ENCODE results near the gene ZDHHC4. TPM values are rescaled to one million over a fixed set of nuclear protein-coding genes. Genes with fewer than 3 reads are reported as not detected.
A peak's percentile ranks its signal among the peaks of the same experiment; 100 is the strongest.

Gene ZDHHC4
- total and polyA plus RNA-seq, 10 of the 15 experiments (the other 5 are each of a cell fraction or from before 2014, with no cell fraction given), result 30.6 to 74.3 (median 35.8) TPM

DNA sequence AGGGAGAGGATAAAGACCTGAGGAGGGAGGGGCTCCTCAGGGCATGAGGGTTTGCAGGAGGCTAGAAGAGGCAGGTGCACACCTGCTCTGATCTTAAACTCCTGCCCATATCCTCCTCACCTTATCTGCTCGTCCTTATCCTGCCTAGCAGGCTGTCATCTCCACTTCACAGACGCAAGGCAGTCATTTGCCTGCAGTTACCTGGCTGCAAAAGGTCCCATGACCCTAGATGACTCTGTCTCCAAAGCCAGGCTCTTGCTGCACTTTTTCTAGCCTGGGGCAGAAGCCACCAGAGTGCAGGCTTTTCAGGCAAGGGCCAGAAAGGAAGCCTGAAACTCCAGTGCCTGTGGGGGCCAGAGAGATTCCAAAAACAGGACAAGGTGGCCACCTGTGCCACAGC lies 36.5 kb downstream of the ZDHHC4 start:
- in situ Hi-C loops (cut with MboI) (no loop called here), intact Hi-C loops (cut with micrococcal nuclease; ENCODE audit: unreplicated experiment) (no loop called here)
- no TSS peak for BruUV-seq (replicated peaks)
- ChIA-PET CTCF (no interaction called here), SMC1A (ENCODE audit: uncharacterized antibody, unreplicated experiment) (no interaction called here), RAD21 (ENCODE audit: unreplicated experiment) (no interaction called here), POLR2A (no interaction called here)
- Histone ChIP-seq H3K27ac (ENCODE audit: control insufficient read depth, insufficient read depth) (no peak overlapping the region), H3K27me3 (replicated peaks in 1 of 2; ENCODE audit: control insufficient read depth in 2 of 2, insufficient read depth in 2 of 2, low read length in 1 of 2) (peaks cover 0 to 10% of the 10 kb centered on the region in 2 experiments; a peak in 3 of 4 replicates), H3K4me3 (no peak overlapping the region), H3K79me2 (ENCODE audit: control insufficient read depth, insufficient read depth, low read length) (no peaks in the 10 kb centered on the region), H4K20me1 (ENCODE audit: control insufficient read depth, insufficient read depth) (no peaks in the 10 kb centered on the region), H2AFZ (ENCODE audit: control insufficient read depth, low read depth, low read length) (no peak overlapping the region), H3K36me3 (ENCODE audit: control insufficient read depth in 2 of 2, insufficient read depth in 2 of 2, low read length in 1 of 2) (no peaks in the 10 kb centered on the region), H3K9ac (ENCODE audit: control insufficient read depth, insufficient read depth, low read length) (no peak overlapping the region), H3K4me2 (ENCODE audit: control insufficient read depth, insufficient read depth) (no peak overlapping the region), H3K9me3 (replicated peaks; ENCODE audit: control insufficient read depth, insufficient read depth, low read length) (no peaks in the 10 kb centered on the region), H3K4me1 (ENCODE audit: control insufficient read depth, insufficient read depth, low read length) (no peaks in the 10 kb centered on the region; the same call in 1 of the 2 replicates)
- WGBS (ENCODE audit: insufficient coverage, insufficient replicate concordance, low lambda C conversion rate, missing lambda C conversion rate), result 0% methylated on average over 2 of the region's 2 CpGs
- TF ChIP-seq YY1 (IDR thresholded peaks at IDR 0.05; ENCODE audit: low read depth, low read length), result no peak
- TF ChIP-seq KDM1A (IDR thresholded peaks at IDR 0.05; ENCODE audit: borderline replicate concordance), result no peak
- TF ChIP-seq ZZZ3 (IDR thresholded peaks at IDR 0.05; ENCODE audit: control insufficient read depth, insufficient read length, low read depth), result no peak
- TF ChIP-seq TCF3 (IDR thresholded peaks at IDR 0.05; ENCODE audit: borderline replicate concordance, insufficient read depth, low read depth, low read length), result no peak
- TF ChIP-seq STAT1 (conservative IDR thresholded peaks at IDR 0.05), result no peak
- DNase-seq (ENCODE audit: low read depth, low spot score) (no peak), ATAC-seq (no peak), FAIRE-seq (no peak)

DNA sequence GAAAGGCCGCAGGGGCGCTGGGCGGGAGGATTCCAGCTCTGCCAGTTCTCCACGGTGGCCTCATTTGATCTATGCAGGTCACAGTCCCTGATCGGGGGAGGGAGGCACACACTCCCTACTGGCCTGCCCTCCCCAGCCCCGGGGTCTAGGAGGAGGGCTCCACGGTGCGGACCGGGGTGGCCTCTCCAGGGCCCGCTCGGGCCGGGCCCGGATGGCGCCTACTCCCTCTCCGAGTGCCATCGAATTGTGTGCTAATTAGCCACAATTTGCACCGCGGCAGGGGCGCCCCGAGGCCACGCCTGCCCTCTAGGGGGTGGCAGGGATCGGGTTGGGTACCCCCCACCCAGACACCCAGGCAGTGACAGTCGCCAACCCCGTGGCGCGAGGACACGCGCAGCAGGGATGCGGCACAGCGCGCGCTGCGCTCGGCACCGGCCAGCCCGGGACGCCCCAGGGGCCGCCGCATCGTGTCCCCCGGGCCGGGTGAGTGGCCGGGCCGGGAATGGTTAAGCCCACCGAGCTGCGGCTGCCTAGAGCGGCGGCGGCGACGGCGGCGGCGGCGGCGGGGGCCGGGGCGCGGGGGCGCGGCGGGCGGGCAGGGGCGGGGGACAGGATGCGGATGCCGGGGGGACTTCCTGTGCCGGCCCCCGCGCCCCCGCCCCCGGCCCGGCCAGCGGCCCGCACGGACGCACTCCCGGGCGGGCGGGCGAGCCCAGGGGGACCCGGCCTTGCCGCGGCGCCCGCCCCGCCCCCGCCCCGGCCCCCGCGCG lies 37.9 kb downstream of the ZDHHC4 start, which contains the start of gene ZNF853:
TSS of gene ZNF853 (plus strand) at position 658 of the 770 bp plus-strand sequence. CDS start 565 bp downstream, outside the sequence.
- Histone ChIP-seq H3K4me1 (ENCODE audit: control insufficient read depth, insufficient read depth, low read length) (peaks cover 7% of the 10 kb centered on the region), H3K27ac (ENCODE audit: control insufficient read depth, insufficient read depth) (no peak within 1 kb of the TSS), H4K20me1 (ENCODE audit: control insufficient read depth, insufficient read depth) (no peaks in the 10 kb centered on the region), H3K27me3 (replicated peaks in 1 of 2; ENCODE audit: control insufficient read depth in 2 of 2, insufficient read depth in 2 of 2, low read length in 1 of 2) (peaks cover 0 to 10% of the 10 kb centered on the region in 2 experiments; a peak in 3 of 4 replicates), H3K9me3 (replicated peaks; ENCODE audit: control insufficient read depth, insufficient read depth, low read length) (no peaks in the 10 kb centered on the region), H3K9ac (ENCODE audit: control insufficient read depth, insufficient read depth, low read length) (no peak within 1 kb of the TSS), H3K4me3 (no peak within 1 kb of the TSS), H2AFZ (ENCODE audit: control insufficient read depth, low read depth, low read length) (no peak within 1 kb of the TSS; the same call in 1 of the 2 replicates), H3K79me2 (ENCODE audit: control insufficient read depth, insufficient read depth, low read length) (no peaks in the 10 kb centered on the region), H3K4me2 (ENCODE audit: control insufficient read depth, insufficient read depth) (0 out of 2 replicates have a peak within 1 kb of the TSS, but pooled peaks have one; percentile 25), H3K36me3 (ENCODE audit: control insufficient read depth in 2 of 2, insufficient read depth in 2 of 2, low read length in 1 of 2) (no peaks in the 10 kb centered on the region)
- 20% methylated on average over 39 of the region's 91 CpGs for WGBS (ENCODE audit: insufficient coverage, insufficient replicate concordance, low lambda C conversion rate, missing lambda C conversion rate)
- ATAC-seq (peak; percentile 12; the same call in 2 of the 3 replicates), DNase-seq (ENCODE audit: low read depth, low spot score) (no peak), FAIRE-seq (no peak)
- ChIA-PET RAD21 (ENCODE audit: unreplicated experiment) (no interaction called here), CTCF (no interaction called here), POLR2A (no interaction called here), SMC1A (ENCODE audit: uncharacterized antibody, unreplicated experiment) (no interaction called here)
- BruUV-seq (replicated peaks), result no TSS peak
- in situ Hi-C loops (cut with MboI) (no loop called here), intact Hi-C loops (cut with micrococcal nuclease; ENCODE audit: unreplicated experiment) (no loop called here)
- TF ChIP-seq SUZ12 (IDR thresholded peaks at IDR 0.05; ENCODE audit: unreplicated experiment) (peak; percentile 49), PAX8 (IDR thresholded peaks at IDR 0.05) (no peak), ZNF592 (IDR thresholded peaks at IDR 0.05) (no peak), HDAC6 (IDR thresholded peaks at IDR 0.05; ENCODE audit: unreplicated experiment) (peak; percentile 86), LARP7 (IDR thresholded peaks at IDR 0.05) (peak; percentile 51; the same call in 1 of the 2 replicates), RCOR1 (conservative IDR thresholded peaks at IDR 0.05; ENCODE audit: low read depth, low read length) (no peak), POU2F2 (IDR thresholded peaks at IDR 0.05; ENCODE audit: borderline replicate concordance, low read depth, low read length) (no peak), CBFB (IDR thresholded peaks at IDR 0.05; ENCODE audit: low read depth) (no peak), NFXL1 (IDR thresholded peaks at IDR 0.05; ENCODE audit: borderline replicate concordance) (no peak), TCF3 (IDR thresholded peaks at IDR 0.05; ENCODE audit: borderline replicate concordance, insufficient read depth, low read depth, low read length) (no peak)
